MM.1S (cell line): ENCODE results near the gene MIF.

Source experiments
- DNase-seq: peaks from one replicate; pipeline ENCODE4 v3.0.0-alpha.2; 2015
- H2AFZ ChIP-seq: fragments of 300-600 bp; sonication (generic); 2 replicates; pipeline ENCODE4 v1.6.0; 2016; ENCODE audit warnings: antibody characterized with exemption, low read length
- H3F3A ChIP-seq: fragments of 300-600 bp; sonication (generic); 2 replicates; pipeline ENCODE4 v1.6.1; 2016; ENCODE audit warnings: mild to moderate bottlenecking, antibody characterized with exemption, low read length, moderate library complexity, mixed read lengths; ENCODE audit not compliant: insufficient read depth
- H3K27ac ChIP-seq: fragments of 300-600 bp; sonication (generic); 2 replicates; pipeline ENCODE4 v1.5.1; 2016; ENCODE audit warnings: mild to moderate bottlenecking, low read length
- H3K27me3 ChIP-seq: fragments of 300-600 bp; sonication (generic); replicated peaks from 2 replicates; pipeline ENCODE4 v1.6.0; 2016; ENCODE audit warnings: low read length; ENCODE audit not compliant: insufficient read depth
- H3K36me3 ChIP-seq: fragments of 300-600 bp; sonication (generic); replicated peaks from 2 replicates; pipeline ENCODE4 v1.6.1; 2016; ENCODE audit warnings: mild to moderate bottlenecking, low read length, mixed read lengths; ENCODE audit not compliant: insufficient read depth
- H3K4me1 ChIP-seq: fragments of 300-600 bp; sonication (generic); 2 replicates; pipeline ENCODE4 v1.6.1; 2016; ENCODE audit warnings: low read length, mixed read lengths
- H3K4me2 ChIP-seq: fragments of 300-600 bp; sonication (generic); 2 replicates; pipeline ENCODE4 v1.6.0; 2016; ENCODE audit warnings: low read depth, low read length
- H3K4me3 ChIP-seq: fragments of 300-600 bp; sonication (generic); 2 replicates; pipeline ENCODE4 v1.5.1; 2016; ENCODE audit warnings: low read length, mixed read lengths
- H3K79me2 ChIP-seq: fragments of 300-600 bp; sonication (generic); 2 replicates; pipeline ENCODE4 v1.6.1; 2016; ENCODE audit warnings: mixed run types, low read length, mixed read lengths
- H3K9ac ChIP-seq: fragments of 300-600 bp; sonication (generic); 2 replicates; pipeline ENCODE4 v1.6.1; 2016; ENCODE audit warnings: low read length, mixed read lengths
- H3K9me2 ChIP-seq: fragments of 300-600 bp; sonication (generic); replicated peaks from 2 replicates; pipeline ENCODE4 v1.6.1; 2016; ENCODE audit warnings: mild to moderate bottlenecking, low read length, mixed read lengths; ENCODE audit not compliant: insufficient read depth
- H3K9me3 ChIP-seq: fragments of 300-600 bp; sonication (generic); replicated peaks from 2 replicates; pipeline ENCODE4 v1.6.1; 2016; ENCODE audit warnings: mild to moderate bottlenecking, low read length, mixed read lengths; ENCODE audit not compliant: insufficient read depth
- H4K20me1 ChIP-seq: fragments of 300-600 bp; sonication (generic); 2 replicates; pipeline ENCODE4 v1.6.1; 2016; ENCODE audit warnings: mild to moderate bottlenecking, low read length, moderate library complexity, mixed read lengths; ENCODE audit not compliant: insufficient read depth
- EZH2 ChIP-seq: fragments of 300-600 bp; sonication (generic); optimal IDR thresholded peaks from 2 replicates; pipeline ENCODE3; 2017; ENCODE audit warnings: low read depth, mild to moderate bottlenecking, antibody characterized with exemption, low read length, mixed read lengths
- EZH2phosphoT487 ChIP-seq: fragments of 300-600 bp; sonication (generic); IDR thresholded peaks from 2 replicates; pipeline ENCODE4 v1.6.1; 2018; ENCODE audit warnings: antibody characterized with exemption, low read length
- TF ChIP-seq, protein P1 (sequence below): fragments of 300-600 bp; sonication (generic); IDR thresholded peaks from 2 replicates; pipeline ENCODE4 v1.5.1; 2016; ENCODE audit warnings: antibody characterized with exemption, low read length, mixed read lengths

The MIF gene

GRCh38 chr22:23894710-23895598 lies 771 bp downstream of the MIF start:
- peak overlapping the region; percentile 99 for H3K9ac ChIP-seq
- peaks cover 27% of the 10 kb centered on the region for H3K79me2 ChIP-seq
- no peaks in the 10 kb centered on the region for H3K27me3 ChIP-seq
- no peaks in the 10 kb centered on the region for H3K9me2 ChIP-seq
- peaks cover 8% of the 10 kb centered on the region; the same call in 1 of the 2 replicates for H4K20me1 ChIP-seq
- peaks cover 29% of the 10 kb centered on the region for H3F3A ChIP-seq
- H3K4me1 ChIP-seq, result peaks cover 9% of the 10 kb centered on the region
- peak overlapping the region; percentile 79 for H3K4me2 ChIP-seq
- TF ChIP-seq, protein P1, sequence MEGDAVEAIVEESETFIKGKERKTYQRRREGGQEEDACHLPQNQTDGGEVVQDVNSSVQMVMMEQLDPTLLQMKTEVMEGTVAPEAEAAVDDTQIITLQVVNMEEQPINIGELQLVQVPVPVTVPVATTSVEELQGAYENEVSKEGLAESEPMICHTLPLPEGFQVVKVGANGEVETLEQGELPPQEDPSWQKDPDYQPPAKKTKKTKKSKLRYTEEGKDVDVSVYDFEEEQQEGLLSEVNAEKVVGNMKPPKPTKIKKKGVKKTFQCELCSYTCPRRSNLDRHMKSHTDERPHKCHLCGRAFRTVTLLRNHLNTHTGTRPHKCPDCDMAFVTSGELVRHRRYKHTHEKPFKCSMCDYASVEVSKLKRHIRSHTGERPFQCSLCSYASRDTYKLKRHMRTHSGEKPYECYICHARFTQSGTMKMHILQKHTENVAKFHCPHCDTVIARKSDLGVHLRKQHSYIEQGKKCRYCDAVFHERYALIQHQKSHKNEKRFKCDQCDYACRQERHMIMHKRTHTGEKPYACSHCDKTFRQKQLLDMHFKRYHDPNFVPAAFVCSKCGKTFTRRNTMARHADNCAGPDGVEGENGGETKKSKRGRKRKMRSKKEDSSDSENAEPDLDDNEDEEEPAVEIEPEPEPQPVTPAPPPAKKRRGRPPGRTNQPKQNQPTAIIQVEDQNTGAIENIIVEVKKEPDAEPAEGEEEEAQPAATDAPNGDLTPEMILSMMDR, result peak; percentile 66
- no peak for TF ChIP-seq EZH2
- no peaks in the 10 kb centered on the region for H3K9me3 ChIP-seq
- peaks cover 7% of the 10 kb centered on the region; the same call in 1 of the 2 replicates for H3K36me3 ChIP-seq
- H3K4me3 ChIP-seq, result peak overlapping the region; percentile 95
- DNase-seq, result peak; percentile 84
- H3K27ac ChIP-seq, result peak overlapping the region; percentile 95
- H2AFZ ChIP-seq, result peak overlapping the region; percentile 61

DNA sequence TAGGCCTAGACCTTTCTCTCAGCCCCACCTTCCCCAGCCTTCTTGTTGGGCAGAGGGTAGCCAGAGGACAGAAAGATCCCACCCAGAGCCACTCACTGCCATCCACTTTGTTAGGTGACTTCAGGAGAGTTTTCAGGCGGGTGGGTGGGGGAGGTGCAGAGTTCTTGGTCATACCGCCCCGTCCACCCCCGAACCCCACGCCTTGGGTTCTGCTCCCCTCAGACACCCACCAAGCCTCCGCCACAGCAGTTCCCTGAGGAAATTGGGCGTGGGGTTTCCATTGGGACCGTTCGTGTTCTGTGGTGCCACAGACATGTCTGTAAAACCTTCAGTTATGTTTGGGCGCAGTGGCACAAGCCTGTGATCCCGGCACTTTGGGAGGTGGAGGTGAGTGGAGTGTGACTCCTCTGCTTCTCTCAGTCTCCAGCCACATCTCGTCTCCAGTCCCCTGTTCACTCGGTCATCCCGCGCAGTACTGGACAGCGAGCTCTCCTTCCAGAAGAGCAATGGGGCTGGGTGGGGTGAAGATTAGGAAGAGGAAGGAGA lies 1.5 kb downstream of the MIF start:
- H3K9me3 ChIP-seq, result no peaks in the 10 kb centered on the region
- H3F3A ChIP-seq, result peaks cover 29% of the 10 kb centered on the region
- H2AFZ ChIP-seq, result no peak overlapping the region
- peaks cover 8% of the 10 kb centered on the region; the same call in 1 of the 2 replicates for H4K20me1 ChIP-seq
- H3K27ac ChIP-seq, result no peak overlapping the region
- no peak for DNase-seq
- H3K4me2 ChIP-seq, result peak overlapping the region; percentile 79
- no peaks in the 10 kb centered on the region for H3K9me2 ChIP-seq
- peaks cover 27% of the 10 kb centered on the region for H3K79me2 ChIP-seq
- peaks cover 9% of the 10 kb centered on the region for H3K4me1 ChIP-seq
- TF ChIP-seq EZH2phosphoT487 (no peak), EZH2 (no peak)
- TF ChIP-seq, protein P1, result no peak
- H3K4me3 ChIP-seq, result peak overlapping the region; percentile 95
- H3K9ac ChIP-seq, result peak overlapping the region; percentile 99; the same call in 1 of the 2 replicates
- peaks cover 7% of the 10 kb centered on the region; the same call in 1 of the 2 replicates for H3K36me3 ChIP-seq
- no peaks in the 10 kb centered on the region for H3K27me3 ChIP-seq

DNA sequence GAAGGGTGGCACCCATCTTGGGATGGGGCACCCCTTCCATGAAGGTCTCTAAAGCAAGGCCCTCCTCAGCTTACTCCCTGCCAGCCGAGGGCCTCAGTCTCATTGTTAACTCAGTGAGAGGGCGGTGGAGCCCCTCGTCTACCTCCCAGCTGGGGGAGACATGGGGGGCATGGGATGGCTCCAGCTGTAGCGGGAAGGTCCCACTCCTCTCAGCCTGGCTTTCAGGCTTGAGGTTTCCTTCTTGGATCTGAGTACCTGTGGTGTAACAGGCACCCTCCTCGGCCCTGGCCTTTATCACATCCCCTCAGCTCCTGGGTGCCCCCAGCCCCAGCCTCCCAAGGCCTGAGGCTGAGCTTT lies 2.0 kb downstream of the MIF start:
- H3K27me3 ChIP-seq, result no peaks in the 10 kb centered on the region
- no peaks in the 10 kb centered on the region for H3K9me2 ChIP-seq
- peaks cover 9% of the 10 kb centered on the region for H3K4me1 ChIP-seq
- H3K4me3 ChIP-seq, result no peak overlapping the region; the same call in 1 of the 2 replicates
- DNase-seq, result no peak
- no peaks in the 10 kb centered on the region for H3K9me3 ChIP-seq
- no peak overlapping the region for H3K9ac ChIP-seq
- peaks cover 27% of the 10 kb centered on the region for H3K79me2 ChIP-seq
- peaks cover 7% of the 10 kb centered on the region; the same call in 1 of the 2 replicates for H3K36me3 ChIP-seq
- H4K20me1 ChIP-seq, result peaks cover 8% of the 10 kb centered on the region; the same call in 1 of the 2 replicates
- peaks cover 29% of the 10 kb centered on the region for H3F3A ChIP-seq
- no peak overlapping the region for H2AFZ ChIP-seq
- peak overlapping the region; percentile 79; the same call in 1 of the 2 replicates for H3K4me2 ChIP-seq
- TF ChIP-seq EZH2phosphoT487 (no peak), EZH2 (no peak)
- TF ChIP-seq, protein P1, result no peak
- H3K27ac ChIP-seq, result no peak overlapping the region
